Fibroblast of gingiva (primary cell): ENCODE results near the gene DAPK2.

Experiments
- DNase-seq: peaks from one replicate; pipeline ENCODE4 v3.0.0-alpha.2; 2011; ENCODE audit warnings: low read depth

Gene DAPK2

GRCh38 chr15:64023220-64023619 is 23.1 kb downstream of the DAPK2 start:
- no peak for DNase-seq

- no peak for DNase-seq
These were observed 23.7 kb downstream of the DAPK2 start for GRCh38 chr15:64022571-64022970.

DNA sequence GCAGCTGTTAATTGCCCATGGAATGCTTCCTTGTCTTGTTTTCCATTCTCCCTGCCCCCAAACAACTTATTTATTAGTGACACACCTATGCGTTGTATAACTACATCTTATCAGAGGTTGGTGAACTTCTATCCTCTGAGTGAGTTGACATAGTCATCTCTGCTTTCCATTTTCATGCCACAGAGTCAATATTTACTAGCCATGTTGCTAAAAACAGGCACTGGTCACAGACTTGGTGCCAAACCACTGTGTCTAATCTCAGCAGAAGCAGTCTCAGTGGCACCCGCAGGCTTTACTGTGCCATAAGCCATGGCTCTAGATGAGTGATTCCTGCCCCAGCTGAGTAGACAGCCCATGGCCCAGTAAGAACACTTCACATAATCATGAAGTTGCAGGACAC is 26.5 kb downstream of the DAPK2 start:
- peak; percentile 30 for DNase-seq

DNA sequence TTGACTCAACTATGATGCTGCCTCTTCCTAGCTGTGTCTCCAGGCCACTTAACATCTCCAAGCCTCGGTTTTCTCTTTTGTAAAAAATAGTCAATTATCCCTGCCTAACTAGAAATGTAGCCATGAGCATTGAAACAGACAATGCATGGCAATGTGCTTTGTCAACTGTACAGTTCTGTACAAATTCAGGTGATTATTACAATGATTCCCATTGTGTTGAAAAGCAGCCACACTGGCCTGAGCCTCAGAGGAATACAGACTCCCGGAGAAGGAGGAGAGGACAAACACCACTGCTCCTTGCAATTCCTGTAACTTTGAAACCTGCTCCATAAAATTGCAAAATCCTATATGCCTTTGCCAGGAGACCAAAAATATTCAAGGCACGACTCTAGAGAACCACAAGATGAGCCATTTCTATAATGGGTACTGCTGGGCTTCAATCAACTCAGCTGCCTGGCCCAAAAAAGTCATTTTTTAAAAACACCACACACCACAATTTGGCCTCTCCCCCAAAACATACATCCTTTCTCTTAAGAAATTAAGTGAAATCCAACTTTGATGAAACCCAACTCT is 28.6 kb downstream of the DAPK2 start:
- peak; percentile 83 for DNase-seq

- no peak for DNase-seq
These were observed 29.1 kb downstream of the DAPK2 start for GRCh38 chr15:64017082-64017588.

- DNase-seq, result no peak
These were observed 30.0 kb downstream of the DAPK2 start for GRCh38 chr15:64016257-64016656.

DNA sequence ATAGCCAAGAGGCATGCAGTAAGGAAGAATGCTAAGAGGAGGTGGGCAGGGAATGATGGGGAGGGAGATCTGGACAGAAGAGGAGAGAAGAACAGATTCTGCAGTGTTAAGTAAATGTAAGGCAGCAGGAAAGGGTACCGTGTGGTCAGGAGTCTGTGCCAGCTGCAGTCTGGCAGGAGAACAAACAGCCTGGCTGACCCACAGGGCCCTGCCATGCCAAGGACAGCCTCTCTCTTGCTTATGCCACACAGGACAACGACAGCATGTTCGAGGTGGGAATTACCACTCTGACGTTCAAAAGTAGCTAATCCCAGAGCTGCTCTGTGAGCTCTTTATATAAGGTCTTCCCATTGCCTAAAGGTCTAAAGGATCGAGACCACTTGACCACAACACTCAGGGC is 31.3 kb downstream of the DAPK2 start:
- no peak for DNase-seq

DNA sequence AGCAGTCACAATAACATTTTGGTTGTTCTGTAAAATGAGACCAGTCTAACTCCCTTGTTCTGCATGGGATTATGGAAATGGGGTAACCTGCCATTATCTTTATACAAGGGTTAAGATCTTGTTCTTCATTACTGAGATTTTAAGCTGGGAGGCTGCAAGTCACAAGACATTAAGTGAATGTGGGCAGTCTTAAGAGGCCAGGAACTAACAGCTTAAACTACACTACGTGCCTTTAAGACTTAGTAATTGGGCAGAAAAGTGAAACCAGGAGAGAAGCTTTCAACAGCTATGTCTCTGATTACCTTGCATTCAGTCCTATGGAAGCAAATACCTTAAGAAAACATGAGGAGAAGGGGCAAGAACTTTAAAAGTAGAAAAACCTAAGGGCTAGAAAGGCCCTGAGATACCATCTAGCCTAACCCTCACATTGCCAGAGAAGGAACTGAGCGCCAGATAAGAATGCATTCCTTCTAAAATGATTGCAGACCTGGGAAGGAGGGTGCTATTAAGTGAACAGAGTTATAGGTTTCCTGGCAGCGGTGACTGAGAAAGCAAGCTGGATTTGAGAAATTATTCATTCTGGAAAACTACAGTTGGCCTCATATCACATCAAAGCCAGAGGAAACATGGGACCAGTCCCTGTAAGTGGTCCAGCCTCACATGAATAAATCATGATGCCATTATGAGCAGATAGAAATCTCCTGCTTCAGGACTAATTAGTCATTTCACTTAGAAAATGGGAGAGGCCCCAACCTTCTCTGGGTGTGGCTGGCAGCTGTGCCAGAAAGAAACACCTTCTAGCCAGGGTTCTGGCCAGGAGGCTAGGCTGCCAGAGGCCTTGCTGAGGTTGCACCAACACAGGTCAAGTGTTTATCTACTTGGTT is 32.9 kb downstream of the DAPK2 start:
- no peak for DNase-seq

DNA sequence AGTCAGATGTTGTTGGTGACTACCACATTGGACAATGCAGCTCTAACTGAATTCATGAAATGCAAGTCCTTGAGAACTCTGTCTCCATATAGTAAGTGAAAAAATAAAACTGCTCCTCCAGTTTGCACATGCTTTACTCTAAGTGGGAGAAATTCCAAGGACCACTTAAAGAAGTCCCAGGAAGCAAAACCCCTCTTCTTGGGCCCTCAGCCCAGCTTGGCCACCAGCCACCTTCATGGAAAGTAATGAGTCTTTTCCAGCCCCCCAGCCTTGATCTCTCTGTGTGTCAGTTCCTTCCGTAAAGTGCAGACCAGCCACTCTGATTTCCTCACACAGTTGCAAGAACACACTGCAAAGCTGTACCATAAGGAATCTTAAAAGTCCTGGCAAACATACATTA is 34.5 kb downstream of the DAPK2 start:
- DNase-seq, result no peak

GRCh38 chr15:64010719-64011118 is 35.6 kb downstream of the DAPK2 start:
- peak; percentile 80 for DNase-seq

GRCh38 chr15:64009798-64010261 is 36.5 kb downstream of the DAPK2 start:
- DNase-seq, result no peak

DNA sequence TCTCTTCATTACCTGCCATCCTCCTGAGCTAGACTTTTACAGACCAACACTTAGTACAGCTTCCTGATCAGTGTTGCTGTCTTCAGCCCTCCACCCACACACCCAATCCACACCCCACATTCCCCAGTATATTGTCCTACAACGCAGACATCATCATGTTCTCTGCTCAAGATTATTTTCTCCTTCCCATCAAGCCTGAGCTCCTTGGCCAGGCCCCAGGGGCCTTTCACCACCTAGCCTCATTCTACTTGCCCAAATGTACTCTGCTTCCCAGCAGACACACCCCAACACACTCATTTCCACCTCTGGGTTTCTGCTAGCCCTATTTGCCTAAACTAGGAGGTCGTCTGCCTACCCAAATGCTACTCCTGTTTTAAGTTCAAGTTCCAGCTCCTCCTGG is 37.0 kb downstream of the DAPK2 start:
- no peak for DNase-seq

DNA sequence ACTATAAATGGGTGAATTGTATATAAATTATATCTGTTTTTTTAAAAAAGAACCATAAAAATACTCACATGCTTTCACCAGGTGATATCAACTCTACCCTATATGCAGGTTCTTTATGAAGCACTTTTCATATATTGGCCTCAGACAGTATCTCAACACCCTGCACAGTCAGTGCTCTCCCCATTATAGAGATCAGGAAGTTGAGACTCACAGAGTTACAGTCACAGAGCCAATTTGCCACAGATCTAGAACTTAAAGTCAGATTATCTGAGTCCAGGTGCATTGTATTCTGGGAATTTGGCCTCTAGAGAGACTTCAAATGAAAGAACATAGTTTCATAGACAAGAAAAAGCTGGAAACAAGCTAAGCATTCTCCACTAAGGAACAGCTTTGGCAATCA is 38.1 kb downstream of the DAPK2 start:
- no peak for DNase-seq

DNA sequence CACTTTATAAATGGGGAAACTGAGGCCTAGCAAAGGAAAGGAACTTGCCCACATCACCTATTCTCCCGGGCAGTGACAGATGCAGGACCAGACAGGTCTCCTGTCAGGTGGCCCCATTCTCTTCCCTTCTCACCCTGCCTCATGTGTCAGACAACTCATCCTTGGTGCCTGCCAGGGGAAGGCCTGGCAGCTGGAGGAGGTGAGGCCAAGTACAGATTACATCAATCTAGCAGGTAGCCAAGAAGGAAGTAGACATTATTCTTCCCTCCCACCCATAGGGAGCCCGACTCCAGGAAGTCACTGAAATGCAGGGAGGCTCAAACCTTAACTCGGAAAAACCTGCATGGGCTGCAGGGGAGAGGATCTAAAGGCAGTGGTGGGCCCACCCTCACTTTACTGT is 39.6 kb downstream of the DAPK2 start:
- DNase-seq, result no peak

- DNase-seq, result no peak
These were observed 41.7 kb downstream of the DAPK2 start for GRCh38 chr15:64004587-64004986.

DNA sequence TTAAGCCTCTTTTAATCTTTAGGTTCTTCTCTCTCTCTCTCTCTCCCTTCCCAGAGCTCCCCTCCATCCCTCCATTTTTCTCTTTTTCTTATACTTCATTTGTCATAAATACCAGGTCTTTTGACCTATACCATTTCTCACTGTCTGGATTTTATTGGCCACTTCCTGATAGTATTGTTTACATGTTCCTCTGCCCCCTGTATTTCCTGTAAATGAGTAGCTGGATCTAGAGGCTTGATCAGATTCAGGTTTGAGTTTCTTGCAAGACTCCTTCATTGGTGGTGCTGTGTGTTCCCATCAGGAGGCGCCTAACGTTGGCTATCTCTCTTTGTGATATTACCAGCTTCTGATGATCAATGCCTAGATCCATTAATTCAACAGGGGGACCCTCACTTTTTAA is 42.2 kb downstream of the DAPK2 start:
- no peak for DNase-seq

DNA sequence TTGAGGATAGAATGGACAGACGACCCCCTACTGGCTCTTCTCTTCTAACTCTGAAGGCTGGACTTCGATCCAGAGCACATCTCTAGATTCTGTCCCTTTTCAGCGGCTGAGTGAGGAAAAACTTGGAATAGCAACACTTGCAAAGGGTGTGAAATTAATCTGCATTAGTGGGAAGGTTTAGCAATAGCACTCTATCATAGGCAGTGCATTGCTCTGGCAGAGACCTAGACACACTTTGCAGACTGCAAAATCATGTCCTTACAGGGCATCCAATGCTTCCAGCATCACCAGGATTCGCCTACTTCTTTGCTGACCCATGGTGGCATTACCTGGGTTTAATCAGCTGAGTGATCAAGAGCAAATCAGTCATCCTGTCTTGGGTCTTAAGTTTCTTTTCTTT is 43.1 kb downstream of the DAPK2 start:
- no peak for DNase-seq

DNA sequence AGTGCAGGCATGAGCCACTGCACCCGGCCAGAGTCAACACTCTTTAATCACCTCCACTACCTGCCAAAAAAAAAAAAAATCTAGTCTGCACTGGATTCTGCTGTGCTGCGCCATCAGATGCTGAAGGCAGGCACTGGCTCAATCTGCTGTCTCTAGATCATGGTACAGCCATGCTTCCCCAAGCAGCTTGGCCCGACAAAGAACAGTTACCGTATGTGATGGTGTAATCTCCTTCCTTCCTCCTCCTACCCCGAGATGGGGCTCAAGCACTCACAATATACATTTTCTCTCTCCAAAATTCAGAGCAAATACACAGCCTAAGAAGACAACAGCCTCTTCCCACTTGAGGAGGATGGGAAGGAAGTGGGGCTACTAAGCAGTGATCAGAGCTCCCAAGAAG is 45.1 kb downstream of the DAPK2 start:
- no peak for DNase-seq

DNA sequence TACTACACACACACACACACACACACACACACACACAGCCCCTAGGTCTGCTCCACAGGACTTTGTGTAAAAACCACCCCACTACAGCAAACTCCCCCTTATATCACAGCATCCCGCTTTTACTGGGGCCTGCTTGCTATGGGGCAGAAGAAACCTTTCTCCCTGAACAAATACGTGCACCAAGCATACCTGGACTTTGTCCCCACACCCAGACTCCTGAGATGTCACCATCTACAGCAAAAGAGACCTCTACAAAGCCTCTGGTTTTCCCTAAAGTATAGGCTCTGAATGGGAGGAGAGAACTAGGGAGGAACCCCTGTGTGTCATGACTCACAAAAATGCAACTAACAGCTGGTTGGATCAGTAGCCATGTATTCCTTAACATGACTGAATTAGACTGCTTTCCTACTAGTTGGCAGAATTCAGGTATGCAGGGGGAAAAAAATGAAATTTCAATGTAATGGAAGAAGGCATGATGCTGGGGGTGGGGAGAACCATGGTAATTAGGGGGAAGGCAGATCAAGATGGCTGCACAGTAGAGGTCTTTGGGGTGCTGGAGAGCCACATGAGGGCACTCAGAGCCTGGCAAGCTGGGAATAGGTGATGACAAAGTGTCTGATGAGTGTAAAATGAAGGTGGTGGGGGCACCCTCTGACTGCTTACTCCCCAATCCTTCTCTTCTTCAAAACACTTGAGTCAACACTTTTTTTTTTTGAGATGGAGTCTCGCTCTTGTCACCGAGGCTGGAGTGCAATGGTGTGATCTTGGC is 45.9 kb downstream of the DAPK2 start:
- DNase-seq, result no peak

DNA sequence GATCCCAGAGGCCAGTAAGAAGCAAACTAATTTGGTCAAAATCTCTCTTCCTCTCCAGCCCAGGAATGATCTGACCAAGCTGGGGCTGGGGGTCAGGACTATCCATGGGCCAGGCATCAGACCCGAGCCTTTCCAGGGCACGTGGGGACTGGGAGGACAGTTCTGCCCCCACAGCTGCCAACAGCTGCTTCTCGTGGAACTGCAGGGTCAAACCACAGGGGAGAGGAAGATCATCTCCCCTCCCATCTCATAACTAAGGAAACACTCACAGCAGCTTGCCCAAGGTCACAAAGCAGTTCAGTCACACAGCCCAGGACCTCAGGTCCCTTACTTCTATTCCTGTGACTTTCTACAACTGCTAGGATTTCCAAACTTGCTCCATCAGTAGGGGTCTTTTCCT is 47.1 kb downstream of the DAPK2 start:
- no peak for DNase-seq

DNA sequence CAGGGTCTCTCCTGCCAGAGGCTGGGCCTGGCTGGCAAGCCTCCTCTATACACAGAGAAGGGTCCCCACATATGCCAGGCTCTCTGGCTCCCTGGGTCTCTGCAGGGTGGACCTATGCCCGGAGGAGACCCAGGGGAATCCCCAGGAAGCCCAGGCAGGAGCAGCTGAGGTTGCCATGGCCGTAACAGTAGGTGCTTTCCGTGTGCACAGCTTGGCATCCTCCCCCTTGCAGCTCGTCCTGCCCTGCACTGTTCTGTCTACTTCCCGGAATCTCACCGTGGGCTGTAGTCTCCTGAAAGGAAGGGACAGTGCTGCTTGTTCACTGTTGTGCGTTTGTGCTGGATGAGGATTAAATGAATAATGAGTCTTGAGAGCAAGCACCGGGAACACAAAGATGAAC is 47.8 kb downstream of the DAPK2 start:
- DNase-seq, result no peak

DNA sequence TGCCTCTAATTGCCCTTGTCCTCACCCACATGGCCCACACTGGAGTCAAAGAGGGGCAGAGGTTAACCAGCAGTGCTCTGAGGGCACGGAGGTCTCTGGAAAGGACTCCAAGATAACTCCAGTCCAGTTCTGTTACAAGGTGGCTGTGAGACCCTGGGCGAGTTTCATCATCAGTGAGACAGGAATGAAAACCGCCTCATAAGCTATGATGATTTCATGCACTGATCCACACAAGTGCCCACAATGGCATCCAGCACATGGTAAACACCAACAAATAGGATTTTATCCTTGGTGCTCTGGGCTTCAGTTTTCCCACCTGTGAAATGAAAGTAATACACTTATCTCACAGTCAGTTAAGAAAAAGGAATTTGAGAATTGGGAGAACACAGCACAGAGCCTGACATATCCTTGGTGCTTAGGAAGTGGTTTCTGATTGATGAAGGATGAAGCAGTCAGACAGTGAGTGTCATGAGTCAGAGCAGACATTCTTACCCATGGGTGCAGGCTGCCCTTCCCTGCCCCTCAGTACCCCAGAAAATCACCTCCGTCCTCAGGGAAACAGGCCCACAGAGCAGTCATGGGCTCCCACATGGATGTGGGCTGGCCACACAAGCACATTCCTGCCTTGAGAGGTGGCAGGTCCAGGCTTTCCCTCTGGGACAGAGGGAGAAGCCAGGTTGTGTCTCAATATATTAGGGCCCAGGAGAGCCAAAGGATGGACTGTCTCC is 48.4 kb downstream of the DAPK2 start:
- DNase-seq, result no peak
